SH-SY5Y (cell line): ENCODE results near the gene RRAGD.

Experiments used
- GATA2 ChIP-seq: IDR thresholded peaks from 2 replicates; pipeline ENCODE4 v1.6.1; 2011; ENCODE audit warnings: mild to moderate bottlenecking, low read depth, low read length
- GATA3 ChIP-seq: IDR thresholded peaks from 2 replicates; pipeline ENCODE4 v1.6.1; 2011; ENCODE audit warnings: low read depth, mild to moderate bottlenecking, low read length, moderate library complexity

DNA sequence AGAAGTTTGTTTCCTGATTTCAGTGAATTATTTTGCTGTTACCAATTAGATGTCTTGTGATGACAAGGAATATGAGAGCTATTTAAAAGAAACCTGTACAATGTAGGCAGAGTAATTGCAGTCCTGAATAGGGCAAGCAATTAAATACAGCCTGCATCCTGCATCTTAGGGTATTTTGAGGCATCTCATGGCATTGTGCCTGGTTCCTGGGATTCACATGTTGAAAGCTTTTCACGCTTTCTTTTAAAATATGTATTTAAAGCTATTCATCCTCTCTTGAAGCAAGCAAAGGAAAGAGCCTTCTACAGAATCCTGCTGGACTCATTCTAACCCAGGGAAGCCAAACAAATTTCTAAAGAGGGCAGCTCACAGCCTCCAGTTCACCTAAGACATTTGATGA lies 4.7 kb upstream of the RRAGD start:
- TF ChIP-seq GATA2: no peak
- TF ChIP-seq GATA3: no peak
